HEK293 (cell line): ENCODE results near the gene CSTPP1.

Experiments used
- CTCF ChIA-PET: fragments of 350-600 bp; formaldehyde crosslinking; extraction: SDS; loops from one replicate; lab custom pipeline; 2021; ENCODE audit warnings: antibody characterized with exemption; lab: Yijun Ruan, JAX
- POLR2A ChIA-PET: fragments of 300-600 bp; formaldehyde crosslinking; extraction: SDS; loops from one replicate; lab custom pipeline; 2020; ENCODE audit warnings: antibody characterized with exemption, inconsistent platforms; lab: Yijun Ruan, JAX
- H3K27ac ChIP-seq: fragments of 200-500 bp; sonication (Bioruptor generic); 2 replicates; pipeline ENCODE4 v1.5.1; 2014; ENCODE audit warnings: low read depth, low read length, control low read depth, inconsistent platforms; ENCODE audit errors: extremely low read depth
- H3K36me3 ChIP-seq, 2 experiments: fragments of 200-500 bp in 1 of 2; sonication (Bioruptor generic) in 1 of 2; 1 replicate in 1 of 2; 2 replicates in 1 of 2; pipeline ENCODE4 v1.5.1; 2014 to 2017; ENCODE audit warnings: inconsistent platforms in 2 of 2, low read length in 2 of 2; ENCODE audit not compliant: control insufficient read depth in 2 of 2, insufficient read depth in 1 of 2
- H3K4me1 ChIP-seq: fragments of 200-500 bp; sonication (Bioruptor generic); 2 replicates; pipeline ENCODE4 v1.5.1; 2014; ENCODE audit warnings: mild to moderate bottlenecking, low read length, inconsistent platforms; ENCODE audit not compliant: control insufficient read depth, insufficient read depth
- H3K4me3 ChIP-seq: 2 replicates; pipeline ENCODE4 v1.5.1; 2011; ENCODE audit warnings: low read depth, mild to moderate bottlenecking, control low read depth, low read length, moderate library complexity
- H3K9me3 ChIP-seq: fragments of 200-500 bp; sonication (Bioruptor generic); 2 replicates; pipeline ENCODE4 v1.5.1; 2014; ENCODE audit warnings: low read depth, low read length, inconsistent platforms; ENCODE audit not compliant: control insufficient read depth, insufficient read depth
- INSM2 ChIP-seq: fragments of 450-650 bp; formaldehyde crosslinking; IDR thresholded peaks from 2 replicates; pipeline ENCODE4 v1.5.1; 2016; ENCODE audit warnings: missing biosample characterization, missing genetic modification characterization
- PRDM6 ChIP-seq: fragments of 450-650 bp; formaldehyde crosslinking; IDR thresholded peaks from 2 replicates; pipeline ENCODE4 v1.5.1; 2017; ENCODE audit warnings: missing biosample characterization, missing genetic modification characterization
- ZBTB1 ChIP-seq: fragments of 450-650 bp; formaldehyde crosslinking; IDR thresholded peaks from 2 replicates; pipeline ENCODE4 v1.5.1; 2016; ENCODE audit warnings: missing biosample characterization, missing genetic modification characterization
- ZBTB20 ChIP-seq: fragments of 450-650 bp; formaldehyde crosslinking; IDR thresholded peaks from 2 replicates; pipeline ENCODE4 v1.5.1; 2016; ENCODE audit warnings: missing biosample characterization, missing genetic modification characterization
- ZBTB8A ChIP-seq: fragments of 450-650 bp; formaldehyde crosslinking; IDR thresholded peaks from 2 replicates; pipeline ENCODE4 v1.5.1; 2016; ENCODE audit warnings: missing biosample characterization, missing genetic modification characterization
- ZNF248 ChIP-seq: fragments of 450-650 bp; formaldehyde crosslinking; IDR thresholded peaks from 2 replicates; pipeline ENCODE4 v1.5.1; 2017; ENCODE audit warnings: missing biosample characterization, missing genetic modification characterization
- ZNF266 ChIP-seq: fragments of 450-650 bp; formaldehyde crosslinking; IDR thresholded peaks from 2 replicates; pipeline ENCODE4 v1.5.1; 2016; ENCODE audit warnings: missing biosample characterization, missing genetic modification characterization, low read depth
- ZNF335 ChIP-seq: fragments of 450-650 bp; formaldehyde crosslinking; conservative IDR thresholded peaks from 2 replicates; pipeline ENCODE4 v1.5.1; 2016; ENCODE audit warnings: missing biosample characterization, missing genetic modification characterization
- ZNF350 ChIP-seq: fragments of 450-650 bp; formaldehyde crosslinking; IDR thresholded peaks from 2 replicates; pipeline ENCODE4 v1.5.0; 2017; ENCODE audit warnings: missing biosample characterization, mild to moderate bottlenecking, missing genetic modification characterization
- ZNF394 ChIP-seq: fragments of 450-650 bp; formaldehyde crosslinking; IDR thresholded peaks from 2 replicates; pipeline ENCODE4 v1.5.1; 2016; ENCODE audit warnings: missing biosample characterization, missing genetic modification characterization, mild to moderate bottlenecking, moderate library complexity, borderline replicate concordance
- ZNF398 ChIP-seq: fragments of 450-650 bp; formaldehyde crosslinking; IDR thresholded peaks from 2 replicates; pipeline ENCODE4 v1.5.1; 2017; ENCODE audit warnings: missing biosample characterization, missing genetic modification characterization
- ZNF404 ChIP-seq: fragments of 450-650 bp; formaldehyde crosslinking; IDR thresholded peaks from 2 replicates; pipeline ENCODE4 v1.5.1; 2017; ENCODE audit warnings: missing biosample characterization, missing genetic modification characterization
- ZNF488 ChIP-seq: fragments of 450-650 bp; formaldehyde crosslinking; IDR thresholded peaks from 2 replicates; pipeline ENCODE4 v1.5.1; 2016; ENCODE audit warnings: missing biosample characterization, missing genetic modification characterization
- ZNF530 ChIP-seq: fragments of 450-650 bp; formaldehyde crosslinking; IDR thresholded peaks from 2 replicates; pipeline ENCODE4 v1.5.1; 2016; ENCODE audit warnings: low read depth, missing biosample characterization, missing genetic modification characterization
- ZNF645 ChIP-seq: fragments of 450-650 bp; formaldehyde crosslinking; IDR thresholded peaks from 2 replicates; pipeline ENCODE4; 2016; ENCODE audit warnings: missing biosample characterization, missing genetic modification characterization
- ZNF692 ChIP-seq: fragments of 450-650 bp; formaldehyde crosslinking; IDR thresholded peaks from 2 replicates; pipeline ENCODE4 v1.5.1; 2016; ENCODE audit warnings: missing biosample characterization, missing genetic modification characterization
- ZNF707 ChIP-seq: fragments of 450-650 bp; formaldehyde crosslinking; IDR thresholded peaks from 2 replicates; pipeline ENCODE4 v1.5.1; 2016; ENCODE audit warnings: missing biosample characterization, missing genetic modification characterization
- ZSCAN23 ChIP-seq: fragments of 450-650 bp; formaldehyde crosslinking; IDR thresholded peaks from 2 replicates; pipeline ENCODE4 v1.5.1; 2016; ENCODE audit warnings: missing biosample characterization, missing genetic modification characterization
- ZSCAN5A ChIP-seq: fragments of 450-650 bp; formaldehyde crosslinking; IDR thresholded peaks from 2 replicates; pipeline ENCODE4 v1.5.1; 2016; ENCODE audit warnings: missing biosample characterization, missing genetic modification characterization

The CSTPP1 gene

GRCh38 chr11:46944356-46945075 is 8.0 kb downstream of the CSTPP1 start (continued):
- TF ChIP-seq ZNF398 (tag by site-specific recombination) (no peak), INSM2 (no peak), ZNF266 (no peak), ZNF248 (no peak), ZNF404 (tag by site-specific recombination) (no peak)

- ChIA-PET POLR2A (interaction anchor here (2.1 kb wide), 1 partner anchor 30 kb away, joined by 6 read pairs; no protein-coding TSS in a partner anchor), CTCF (interaction anchor here (0.7 to 1.4 kb wide), 2 partner anchors 16 to 206 kb away, joined by 4 to 6 read pairs; no protein-coding TSS in a partner anchor)
- H3K27ac ChIP-seq, result peak overlapping the region; percentile 82
- peaks cover 0 to 4% of the 10 kb centered on the region in 2 experiments; a peak in 1 of 3 replicates for H3K36me3 ChIP-seq
- peaks cover 14% of the 10 kb centered on the region for H3K4me1 ChIP-seq
- H3K4me3 ChIP-seq, result no peak overlapping the region
- TF ChIP-seq PRDM6 (tag by site-specific recombination) (peak; percentile 84), ZBTB20 (no peak), ZNF707 (no peak), ZNF335 (peak; percentile 2; the same call in 1 of the 2 replicates)
- TF ChIP-seq, all 188 proteins: peak for 2
- no peaks in the 10 kb centered on the region for H3K9me3 ChIP-seq
Measured at GRCh38 chr11:46947399-46948077, 11.0 kb downstream of the CSTPP1 start.

- no peak overlapping the region for H3K4me3 ChIP-seq
- H3K4me1 ChIP-seq, result peaks cover 14% of the 10 kb centered on the region
- ChIA-PET POLR2A (interaction anchor here (0.6 to 2.1 kb wide), 3 partner anchors 9 to 105 kb away, joined by 3 to 6 read pairs (median 3); no protein-coding TSS in a partner anchor), CTCF (interaction anchor here (0.6 to 1.2 kb wide), 5 partner anchors 28 to 224 kb away, joined by 3 to 4 read pairs (median 4); no protein-coding TSS in a partner anchor)
- peak overlapping the region; percentile 82 for H3K27ac ChIP-seq
- H3K36me3 ChIP-seq, result no peaks in the 10 kb centered on the region
- H3K9me3 ChIP-seq, result no peaks in the 10 kb centered on the region
- peak; percentile 43; the same call in 1 of the 2 replicates for TF ChIP-seq ZNF394 (tag by site-specific recombination)
- no peak for TF ChIP-seq ZSCAN23 (tag by site-specific recombination)
- TF ChIP-seq ZNF530 (tag by site-specific recombination), result no peak
- no peak for TF ChIP-seq ZNF645 (tag by site-specific recombination)
- no peak for TF ChIP-seq ZSCAN5A (tag by site-specific recombination)
- TF ChIP-seq ZBTB1, result no peak
- TF ChIP-seq ZNF488 (tag by site-specific recombination), result no peak
- TF ChIP-seq ZBTB8A (tag by site-specific recombination), result peak; percentile 57
- no peak for TF ChIP-seq ZNF350 (tag by site-specific recombination)
- TF ChIP-seq ZNF692, result peak; percentile 84
Measured at GRCh38 chr11:46948378-46949131, 12.0 kb downstream of the CSTPP1 start.
